Omental fat pad (tissue), 4 donors: ENCODE data around the gene ANKRD45. TPM values are rescaled to one million over a fixed set of nuclear protein-coding genes. Genes with fewer than 3 reads are reported as not detected.
"Not testable (repeated sequence)": the region's sequence is repeated elsewhere in the genome, so short reads cannot be mapped to it uniquely, and the experiment has no call there.

Experiments used
- ATAC-seq: fragments of 150-250 bp; one replicate; pipeline ENCODE4 v1.9.1; 2016; ENCODE audit warnings: mild to moderate bottlenecking, moderate library complexity; ENCODE audit not compliant: low FRiP score
- DNase-seq: peaks from one replicate; pipeline ENCODE4 v3.0.0-alpha.2; 2019; ENCODE audit warnings: low spot score
- total RNA-seq, 4 donors: library from RNA; depleted of rRNA; stranded (reverse); fragments of >200 nt; gene quantifications; one replicate each; pipeline ENCODE4 v1.1.0, GENCODE V29; 2016
- TF ChIP-seq, protein P1 (sequence below), 3 donors: fragments of 450-650 bp; IDR thresholded peaks; one replicate each; pipeline ENCODE4 v1.5.1; 2016 to 2017; ENCODE audit warnings: antibody characterized with exemption in 3 of 3, mild to moderate bottlenecking in 3 of 3, moderate library complexity in 2 of 3

The ANKRD45 gene
- total RNA-seq, 4 donors from 2014 or later: 0.38 TPM; not detected in 3

DNA sequence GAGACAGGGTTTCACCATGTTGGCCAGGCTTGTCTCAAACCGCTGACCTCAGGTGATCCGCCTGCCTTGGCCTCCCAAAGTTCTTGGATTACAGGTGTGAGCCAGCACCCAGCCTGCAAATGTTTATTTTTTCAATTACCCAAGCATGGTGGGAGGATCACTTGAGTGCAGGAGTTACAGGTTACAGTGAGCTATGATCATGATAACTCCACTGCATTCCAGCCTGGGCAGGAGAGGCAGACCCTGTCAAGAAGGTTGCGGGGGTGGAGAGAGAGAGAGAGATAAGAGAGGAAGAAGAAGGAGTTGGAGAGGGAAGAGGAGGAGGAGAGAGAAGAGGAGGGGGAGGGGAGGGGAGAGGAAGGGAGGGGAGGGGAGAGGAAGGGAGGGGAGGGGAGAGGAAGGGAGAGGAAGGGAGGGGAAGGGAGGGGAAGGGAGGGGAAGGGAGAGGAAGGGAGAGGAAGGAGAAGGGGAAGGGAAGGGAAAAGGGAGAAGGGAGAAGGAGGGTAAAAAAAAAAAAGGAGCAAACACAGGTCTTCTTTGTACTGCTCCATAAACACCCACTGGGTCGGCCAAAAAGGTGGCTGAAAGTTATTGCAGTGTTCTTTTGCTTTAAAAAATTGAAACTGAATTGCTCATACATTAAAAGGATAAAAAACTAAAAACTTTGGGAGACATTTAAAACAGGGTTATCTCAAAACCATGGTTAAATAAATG, 61.0 kb downstream of the ANKRD45 start:
- no peak for ATAC-seq
- TF ChIP-seq, protein P1, sequence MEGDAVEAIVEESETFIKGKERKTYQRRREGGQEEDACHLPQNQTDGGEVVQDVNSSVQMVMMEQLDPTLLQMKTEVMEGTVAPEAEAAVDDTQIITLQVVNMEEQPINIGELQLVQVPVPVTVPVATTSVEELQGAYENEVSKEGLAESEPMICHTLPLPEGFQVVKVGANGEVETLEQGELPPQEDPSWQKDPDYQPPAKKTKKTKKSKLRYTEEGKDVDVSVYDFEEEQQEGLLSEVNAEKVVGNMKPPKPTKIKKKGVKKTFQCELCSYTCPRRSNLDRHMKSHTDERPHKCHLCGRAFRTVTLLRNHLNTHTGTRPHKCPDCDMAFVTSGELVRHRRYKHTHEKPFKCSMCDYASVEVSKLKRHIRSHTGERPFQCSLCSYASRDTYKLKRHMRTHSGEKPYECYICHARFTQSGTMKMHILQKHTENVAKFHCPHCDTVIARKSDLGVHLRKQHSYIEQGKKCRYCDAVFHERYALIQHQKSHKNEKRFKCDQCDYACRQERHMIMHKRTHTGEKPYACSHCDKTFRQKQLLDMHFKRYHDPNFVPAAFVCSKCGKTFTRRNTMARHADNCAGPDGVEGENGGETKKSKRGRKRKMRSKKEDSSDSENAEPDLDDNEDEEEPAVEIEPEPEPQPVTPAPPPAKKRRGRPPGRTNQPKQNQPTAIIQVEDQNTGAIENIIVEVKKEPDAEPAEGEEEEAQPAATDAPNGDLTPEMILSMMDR (IDR thresholded peaks at IDR 0.05): no peak

DNA sequence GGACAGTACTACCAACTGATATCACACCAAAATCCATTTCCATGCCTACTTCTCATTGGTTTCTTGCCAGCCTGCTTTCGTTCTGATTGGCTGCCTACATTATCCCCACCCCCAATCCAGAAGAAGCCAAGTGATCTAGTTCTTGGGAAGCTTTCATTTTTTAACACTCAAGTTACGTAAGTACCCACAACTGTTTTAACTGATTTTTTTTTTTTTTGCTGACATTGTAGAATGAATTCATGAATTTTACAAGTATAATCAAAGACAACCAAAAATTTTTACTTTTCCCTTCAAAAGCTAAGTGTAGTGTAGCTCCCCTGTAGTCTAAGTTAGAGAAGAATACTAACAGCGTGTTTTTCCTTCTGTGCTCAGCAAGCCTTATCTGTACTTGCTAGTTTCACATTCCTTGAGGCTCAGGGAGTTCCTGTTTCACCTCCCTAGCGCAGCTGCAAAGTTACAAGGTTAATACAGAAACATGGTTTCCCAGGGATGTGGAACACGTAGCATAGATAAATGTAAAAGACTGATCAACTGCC, 66.5 kb downstream of the ANKRD45 start, which contains the start of gene SLC9C2:
Gene SLC9C2 (minus strand): TSS at position 17 of the 536 bp plus-strand sequence. CDS start 1,296 bp downstream, outside the sequence.
- TF ChIP-seq, protein P1 (IDR thresholded peaks at IDR 0.05): no peak
- ATAC-seq (peak; percentile 69), DNase-seq (no peak)

More for the DNA sequence above, 61.0 kb downstream of the ANKRD45 start:
- no peak for DNase-seq

DNA sequence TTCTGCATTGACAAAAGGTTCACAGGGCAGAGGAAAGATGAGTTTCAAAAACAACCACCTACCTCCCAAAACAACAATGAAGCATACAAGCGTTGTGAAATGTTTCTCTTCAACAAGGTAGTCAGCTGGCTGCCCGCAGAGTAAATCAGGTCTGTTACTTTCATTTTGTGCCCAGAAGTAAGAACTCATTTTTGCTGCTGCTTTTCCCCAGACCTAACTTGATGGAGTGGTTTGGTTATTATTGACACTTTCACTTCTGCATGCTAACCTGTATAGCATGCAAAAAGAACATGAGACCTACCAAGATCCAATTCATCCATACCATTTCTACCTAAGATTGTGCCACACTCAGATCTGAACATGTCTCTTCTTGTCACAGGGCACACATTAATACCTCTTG, 68.1 kb downstream of the ANKRD45 start:
- DNase-seq: no peak
- TF ChIP-seq, protein P1 (IDR thresholded peaks at IDR 0.05): no peak
- no peak for ATAC-seq

DNA sequence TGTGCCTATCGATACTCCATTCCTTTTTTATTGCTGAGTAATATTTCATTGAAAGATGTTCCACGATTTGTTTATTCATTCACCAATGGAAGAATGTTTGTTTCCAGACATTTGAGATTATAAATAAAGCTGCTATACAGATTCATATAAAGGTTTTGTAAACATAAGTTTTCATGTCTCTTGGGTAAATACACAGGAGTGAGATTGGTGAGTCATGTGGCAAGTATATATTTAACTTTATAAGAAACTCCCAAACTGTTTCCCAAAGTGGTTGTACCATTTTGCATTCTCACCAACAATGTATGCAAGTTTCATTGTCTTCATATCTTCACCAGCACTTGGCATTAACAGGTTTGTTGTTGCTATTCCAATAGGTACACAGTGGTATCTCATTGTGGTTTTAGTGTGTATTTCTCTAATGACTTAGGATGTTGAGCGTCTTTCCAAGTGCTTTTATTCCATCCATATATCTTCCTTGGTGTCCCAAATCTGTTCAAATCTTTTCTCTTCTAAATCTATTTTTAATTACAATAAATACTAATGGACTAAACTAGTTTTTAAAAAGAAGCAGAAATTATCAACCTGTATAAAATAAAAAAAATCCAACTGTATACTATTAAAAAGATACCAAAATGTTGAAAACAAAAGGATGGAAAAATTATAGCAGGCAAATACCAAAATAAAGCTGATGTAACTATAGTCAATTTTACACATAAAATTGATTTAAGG, 73.4 kb downstream of the ANKRD45 start:
- TF ChIP-seq, protein P1 (IDR thresholded peaks at IDR 0.05): no peak
- DNase-seq: no peak
- ATAC-seq: no peak

DNA sequence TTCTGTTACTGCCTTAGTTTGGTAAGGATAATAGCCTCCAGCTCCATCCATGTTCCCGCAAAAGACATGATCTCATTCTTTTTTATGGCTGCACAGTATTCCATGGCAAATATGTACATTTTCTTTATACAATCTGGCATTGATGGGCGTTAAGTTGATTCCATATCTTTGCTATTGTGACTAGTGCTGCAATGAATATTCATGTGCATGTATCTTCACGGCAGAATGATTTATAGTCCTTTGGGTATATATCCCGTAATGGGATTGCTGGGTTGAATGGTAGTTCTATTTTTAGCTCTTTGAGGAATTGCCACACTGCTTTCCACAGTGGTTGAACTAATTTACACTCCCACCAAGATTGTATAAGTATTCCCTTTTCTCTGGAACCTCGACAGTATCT, 78.5 kb downstream of the ANKRD45 start:
- not testable (repeated sequence) for DNase-seq, ATAC-seq

DNA sequence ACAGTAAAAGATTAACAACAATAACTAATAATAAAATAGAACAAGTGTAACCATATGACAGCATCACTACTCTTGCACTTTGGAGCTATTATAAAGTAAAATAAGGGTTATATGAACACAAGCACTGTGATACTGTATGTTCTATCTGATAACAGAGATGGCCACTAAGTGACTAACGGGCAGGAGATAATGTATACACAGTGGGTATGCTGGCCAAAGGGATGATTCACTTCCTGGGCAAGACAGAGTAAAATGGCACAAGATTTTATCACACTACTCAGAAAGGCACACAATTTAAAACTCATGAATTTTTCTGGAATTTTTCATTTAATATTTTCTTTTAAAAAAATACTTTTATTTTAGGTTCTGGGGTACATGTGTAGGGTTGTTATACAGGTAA, 79.1 kb downstream of the ANKRD45 start:
- ATAC-seq (no peak), DNase-seq (no peak)
- TF ChIP-seq, protein P1 (IDR thresholded peaks at IDR 0.05): no peak

DNA sequence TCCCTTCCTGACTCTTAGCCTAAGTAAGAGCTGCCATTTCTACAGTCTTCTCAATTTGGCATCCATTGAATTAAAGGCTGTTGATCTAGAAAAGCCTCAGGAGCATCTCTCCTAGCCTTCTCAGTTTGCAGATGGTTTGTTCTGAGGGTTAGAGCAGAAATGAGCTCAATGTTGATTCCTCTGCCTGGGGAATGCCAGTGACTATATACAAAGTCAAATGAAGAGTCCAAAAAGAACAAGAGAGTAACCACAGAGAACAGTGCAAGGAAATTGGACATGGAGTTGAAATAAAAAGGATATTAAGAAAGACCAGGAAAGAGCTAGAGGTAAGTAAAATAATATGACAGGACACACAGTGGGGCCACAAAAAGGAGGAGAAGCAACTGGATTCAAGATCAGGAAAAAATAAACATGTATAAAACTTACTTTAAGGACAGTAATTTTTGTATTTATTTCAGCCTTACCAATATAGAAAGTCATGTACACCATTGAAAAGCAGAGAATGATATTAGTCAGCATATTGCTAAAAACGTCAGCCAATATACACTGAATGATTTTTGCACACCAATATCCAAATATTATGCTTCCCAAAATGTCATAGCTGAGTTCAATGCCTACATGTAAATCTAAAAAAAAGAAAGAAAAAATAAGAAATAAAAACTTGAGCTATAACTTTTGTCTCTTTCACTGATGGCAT, 88.1 kb downstream of the ANKRD45 start:
- no peak for ATAC-seq
- TF ChIP-seq, protein P1 (IDR thresholded peaks at IDR 0.05): no peak
- DNase-seq: no peak
